Measurements from ENCODE around the gene SYMPK. TPM values are rescaled to one million over a fixed set of nuclear protein-coding genes. Genes with fewer than 3 reads are reported as not detected.
A peak's percentile ranks its signal among the peaks of the same experiment; 100 is the strongest.
"Not testable (repeated sequence)": the region's sequence is repeated elsewhere in the genome, so short reads cannot be mapped to it uniquely, and the experiment has no call there.

SYMPK gene
- total RNA-seq, 4 donors from 2014 or later, result 31.0 to 89.0 (median 57.4) TPM

- Histone ChIP-seq H3K4me3 (no peak overlapping the region), H3K27me3 (no peaks in the 10 kb centered on the region), H3K4me1 (peaks cover 0 to 27% (median 11%) of the 10 kb centered on the region in 4 donors), H3K9me3 (no peaks in the 10 kb centered on the region), H3K27ac (no peak overlapping the region), H3K36me3 (peaks cover 0 to 48% (median 0%) of the 10 kb centered on the region in 3 donors)
- 94 to 95% methylated on average over 4 of the region's 4 CpGs for WGBS, 2 donors
- TF ChIP-seq POLR2A (IDR thresholded peaks at IDR 0.05) (no peak), CTCF (IDR thresholded peaks at IDR 0.05) (no peak), EP300 (IDR thresholded peaks at IDR 0.05) (no peak)
- no peak for DNase-seq (ENCODE audit: low spot score in 2 of 2)
Measured at GRCh38 chr19:45899919-45900589, 37.1 kb upstream of the SYMPK start.

- Histone ChIP-seq H3K4me3 (no peak overlapping the region), H3K27ac (no peak overlapping the region), H3K36me3 (peaks cover 0 to 53% (median 0%) of the 10 kb centered on the region in 3 donors), H3K4me1 (peaks cover 0 to 27% (median 11%) of the 10 kb centered on the region in 4 donors), H3K9me3 (no peaks in the 10 kb centered on the region), H3K27me3 (no peaks in the 10 kb centered on the region)
- WGBS, 2 donors, result 94% methylated on average over 7 of the region's 7 CpGs
- no peak for DNase-seq (ENCODE audit: low spot score in 2 of 2)
- TF ChIP-seq CTCF (IDR thresholded peaks at IDR 0.05) (no peak), POLR2A (IDR thresholded peaks at IDR 0.05) (no peak), EP300 (IDR thresholded peaks at IDR 0.05) (no peak)
Measured at GRCh38 chr19:45899253-45899652, 36.3 kb upstream of the SYMPK start.

- Histone ChIP-seq H3K27ac (no peak overlapping the region), H3K9me3 (no peaks in the 10 kb centered on the region), H3K27me3 (no peaks in the 10 kb centered on the region), H3K4me1 (peaks cover 0 to 20% (median 11%) of the 10 kb centered on the region in 4 donors), H3K36me3 (peaks cover 0 to 61% (median 0%) of the 10 kb centered on the region in 3 donors), H3K4me3 (no peak overlapping the region)
- DNase-seq (ENCODE audit: low spot score in 2 of 2), result no peak
- TF ChIP-seq CTCF (IDR thresholded peaks at IDR 0.05) (no peak), EP300 (IDR thresholded peaks at IDR 0.05) (no peak), POLR2A (IDR thresholded peaks at IDR 0.05) (no peak)
- 89 to 95% methylated on average over 8 of the region's 8 CpGs for WGBS, 2 donors
Measured at GRCh38 chr19:45897261-45897812, 34.4 kb upstream of the SYMPK start.

- not testable (repeated sequence) for H3K4me3 ChIP-seq; DNase-seq (ENCODE audit: low spot score in 2 of 2); H3K9me3 ChIP-seq; H3K27me3 ChIP-seq
- Histone ChIP-seq H3K36me3 (peaks cover 0 to 72% (median 0%) of the 10 kb centered on the region in 3 donors), H3K4me1 (peaks cover 0 to 12% (median 8%) of the 10 kb centered on the region in 4 donors), H3K27ac (peak overlapping the region in 1 of 4 donors; percentile 41)
- 93% methylated on average over 12 of the region's 12 CpGs for WGBS, 2 donors
Measured at GRCh38 chr19:45895983-45896599, 33.1 kb upstream of the SYMPK start.

GRCh38 chr19:45895519-45895972 is 32.6 kb upstream of the SYMPK start:
- Histone ChIP-seq H3K27ac (peak overlapping the region in 1 of 4 donors; percentile 41), H3K4me3 (no peak overlapping the region), H3K4me1 (peaks cover 0 to 7% (median 2%) of the 10 kb centered on the region in 4 donors), H3K36me3 (peaks cover 0 to 78% (median 0%) of the 10 kb centered on the region in 3 donors), H3K27me3 (no peaks in the 10 kb centered on the region), H3K9me3 (no peaks in the 10 kb centered on the region)
- DNase-seq (ENCODE audit: low spot score in 2 of 2), result no peak
- TF ChIP-seq POLR2A (IDR thresholded peaks at IDR 0.05) (no peak), CTCF (IDR thresholded peaks at IDR 0.05) (no peak), EP300 (IDR thresholded peaks at IDR 0.05) (no peak)
- 71 to 75% methylated on average over 9 of the region's 9 CpGs for WGBS, 2 donors
